ENCODE measurements around the gene CPLX4.

- no peak for TF ChIP-seq CTCF (CRISPR knock-in tag; IDR thresholded peaks at IDR 0.05)
- no peak for TF ChIP-seq ZNF121 (CRISPR knock-in tag; IDR thresholded peaks at IDR 0.05)
- TF ChIP-seq NFYB (CRISPR knock-in tag; IDR thresholded peaks at IDR 0.05): no peak
- no peak for TF ChIP-seq USF2 (IDR thresholded peaks at IDR 0.05; ENCODE audit: low read depth, low read length)
- no peak for TF ChIP-seq USF2 (CRISPR knock-in tag; IDR thresholded peaks at IDR 0.05; ENCODE audit: borderline replicate concordance)
These were observed 52.5 kb downstream of the CPLX4 start for GRCh38 chr18:59265974-59266369.
